Activated naive CD8-positive, alpha-beta T cell treated with anti-CD3 and anti-CD28 coated beads, Interleukin-2, amount 10 ng/mL, durations not matched to agents 7 days and 5 days (primary cell): Measurements from ENCODE around the gene AK5. TPM values are rescaled to one million over a fixed set of nuclear protein-coding genes. Genes with fewer than 3 reads are reported as not detected.

ENCODE experiments used
- ATAC-seq: fragments of 150-1000 bp; cut with Tn5 transposase; one replicate; pipeline ENCODE4 v1.10.0; 2021; ENCODE audit warnings: low read depth, moderate library complexity
- POLR2A ChIA-PET: fragments of 350-600 bp; sonication (Branson Sonifier 250); formaldehyde crosslinking; loops from one replicate; lab custom pipeline; 2021; ENCODE audit warnings: antibody characterized with exemption; lab: Charles Lee
- DNase-seq: peaks from one replicate; pipeline ENCODE4 v3.0.0; 2021
- H3K27ac Mint-ChIP-seq: one replicate; pipeline ENCODE4 v1.8.0; 2022; ENCODE audit warnings: mild to moderate bottlenecking, mixed read lengths
- H3K27me3 Mint-ChIP-seq: one replicate; pipeline ENCODE4 v1.8.0; 2022; ENCODE audit warnings: mild to moderate bottlenecking, moderate library complexity, mixed read lengths
- H3K36me3 Mint-ChIP-seq: one replicate; pipeline ENCODE4 v1.8.0; 2021; ENCODE audit warnings: mild to moderate bottlenecking, mixed read lengths
- H3K4me1 Mint-ChIP-seq: one replicate; pipeline ENCODE4 v1.8.0; 2021; ENCODE audit warnings: mixed read lengths
- H3K4me3 Mint-ChIP-seq: one replicate; pipeline ENCODE4 v1.8.0; 2022; ENCODE audit warnings: mild to moderate bottlenecking, moderate library complexity, mixed read lengths
- H3K9me3 Mint-ChIP-seq: one replicate; pipeline ENCODE4 v1.8.0; 2021; ENCODE audit warnings: mixed read lengths
- total RNA-seq, 2 experiments: library from RNA; stranded (reverse); gene quantifications; one replicate each; pipeline ENCODE4 v1.2.3, GENCODE V29; 2021

AK5 gene
- total RNA-seq, 2 experiments from 2014 or later, result 4.7 to 7.8 TPM

DNA sequence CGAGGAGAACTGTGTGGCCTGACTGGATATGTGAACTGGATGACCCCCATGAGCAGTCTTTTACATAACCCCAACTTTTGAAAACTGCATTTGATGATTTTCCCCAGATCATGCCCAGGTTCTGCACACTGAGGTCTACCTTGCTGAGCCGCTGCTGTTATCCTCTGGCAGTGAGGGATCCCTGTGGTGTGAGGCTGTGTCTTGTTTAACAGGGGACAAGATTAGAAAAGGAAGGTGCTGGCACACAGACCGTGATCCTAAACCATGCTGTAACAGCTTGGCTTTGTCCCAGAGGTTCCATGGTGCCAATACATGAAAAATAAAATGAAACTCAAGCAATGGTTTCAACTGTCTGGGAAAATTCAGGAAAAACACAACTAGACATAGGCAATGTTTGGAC lies 266.5 kb downstream of the AK5 start:
- ATAC-seq, result no peak
- Mint-ChIP-seq H3K27me3 (no peaks in the 10 kb centered on the region), H3K4me1 (no peaks in the 10 kb centered on the region), H3K36me3 (no peaks in the 10 kb centered on the region), H3K4me3 (no peak overlapping the region), H3K27ac (no peak overlapping the region), H3K9me3 (no peaks in the 10 kb centered on the region)
- DNase-seq, result no peak
- POLR2A ChIA-PET, result no interaction called here

DNA sequence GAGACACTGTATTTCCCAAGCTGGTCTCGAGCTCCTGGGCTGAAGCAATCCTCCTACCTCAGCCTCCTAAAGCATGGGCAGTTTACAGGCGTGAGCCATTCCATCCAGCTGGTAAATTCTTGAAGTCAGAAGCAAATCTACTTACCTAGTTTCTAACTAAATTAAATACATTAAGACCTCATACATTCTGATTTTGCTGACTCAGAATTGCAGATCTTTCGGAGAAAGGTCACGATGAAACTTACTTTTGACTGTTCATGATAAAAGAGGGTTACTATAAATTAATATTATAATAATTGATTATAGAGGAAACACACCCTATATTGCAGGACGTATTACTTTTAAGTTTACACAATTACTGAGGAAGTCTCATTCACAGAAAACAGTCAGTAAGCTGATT lies 268.3 kb downstream of the AK5 start:
- Mint-ChIP-seq H3K27ac (no peak overlapping the region), H3K36me3 (no peaks in the 10 kb centered on the region), H3K4me3 (no peak overlapping the region), H3K4me1 (no peaks in the 10 kb centered on the region), H3K9me3 (no peaks in the 10 kb centered on the region), H3K27me3 (no peaks in the 10 kb centered on the region)
- DNase-seq (no peak), ATAC-seq (no peak)
- POLR2A ChIA-PET, result no interaction called here

GRCh38 chr1:77552626-77553025 lies 270.8 kb downstream of the AK5 start:
- H3K27ac Mint-ChIP-seq, result no peak overlapping the region
- no peaks in the 10 kb centered on the region for H3K27me3 Mint-ChIP-seq
- POLR2A ChIA-PET, result no interaction called here
- no peak for DNase-seq
- ATAC-seq, result no peak
- H3K36me3 Mint-ChIP-seq, result peaks cover 5% of the 10 kb centered on the region
- H3K4me1 Mint-ChIP-seq, result no peaks in the 10 kb centered on the region
- no peaks in the 10 kb centered on the region for H3K9me3 Mint-ChIP-seq
- no peak overlapping the region for H3K4me3 Mint-ChIP-seq

DNA sequence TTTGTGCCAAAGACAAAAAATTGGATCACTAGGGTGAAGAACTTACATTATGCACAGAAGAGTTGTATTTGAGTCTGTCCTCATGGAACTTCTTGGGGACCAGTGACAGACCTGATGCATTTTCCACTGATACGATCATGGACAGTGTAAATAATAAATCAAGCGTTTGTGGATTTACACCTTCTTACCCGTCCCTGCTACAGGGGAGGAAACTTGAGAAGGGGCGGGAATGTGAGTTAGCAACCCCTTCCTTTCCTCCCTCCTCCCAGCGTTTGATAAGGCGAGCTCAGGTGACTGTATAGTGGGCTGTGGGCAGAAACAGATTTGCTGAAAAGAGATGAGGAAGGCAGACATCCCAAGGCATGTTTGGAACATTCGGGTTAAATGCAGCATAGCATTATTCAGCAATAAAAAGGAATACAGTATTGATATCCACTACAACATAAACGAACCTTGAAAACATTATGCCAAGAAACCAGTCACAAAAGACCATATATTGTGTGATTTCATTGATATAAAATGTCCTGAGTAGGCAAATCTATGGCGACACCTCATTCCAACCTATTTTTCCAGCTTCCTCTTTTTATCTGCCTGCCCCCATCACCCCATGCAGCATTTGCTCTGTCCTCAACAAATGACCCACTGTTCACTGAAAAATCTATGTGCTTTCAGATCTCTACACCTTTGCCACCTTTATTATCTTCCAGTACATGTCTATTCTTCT lies 271.9 kb downstream of the AK5 start:
- Mint-ChIP-seq H3K4me3 (no peak overlapping the region), H3K27me3 (no peaks in the 10 kb centered on the region), H3K4me1 (no peaks in the 10 kb centered on the region), H3K27ac (no peak overlapping the region), H3K9me3 (no peaks in the 10 kb centered on the region), H3K36me3 (peaks cover 8% of the 10 kb centered on the region)
- DNase-seq, result no peak
- ATAC-seq, result no peak
- POLR2A ChIA-PET, result interaction anchor here (0.6 kb wide), 1 partner anchor 993 kb away, joined by 3 read pairs; no protein-coding TSS in a partner anchor

- DNase-seq (no peak), ATAC-seq (no peak)
- no peak overlapping the region for H3K27ac Mint-ChIP-seq
- H3K4me1 Mint-ChIP-seq, result no peaks in the 10 kb centered on the region
- H3K27me3 Mint-ChIP-seq, result no peaks in the 10 kb centered on the region
- H3K4me3 Mint-ChIP-seq, result no peak overlapping the region
- POLR2A ChIA-PET, result no interaction called here
- peaks cover 15% of the 10 kb centered on the region for H3K36me3 Mint-ChIP-seq
- H3K9me3 Mint-ChIP-seq, result no peaks in the 10 kb centered on the region
These were observed 274.2 kb downstream of the AK5 start for GRCh38 chr1:77556045-77556444.

GRCh38 chr1:77557053-77557452 lies 275.2 kb downstream of the AK5 start:
- no peak for DNase-seq
- H3K27ac Mint-ChIP-seq, result no peak overlapping the region
- no peak overlapping the region for H3K4me3 Mint-ChIP-seq
- no peaks in the 10 kb centered on the region for H3K27me3 Mint-ChIP-seq
- H3K9me3 Mint-ChIP-seq, result no peaks in the 10 kb centered on the region
- peaks cover 22% of the 10 kb centered on the region for H3K36me3 Mint-ChIP-seq
- no peak for ATAC-seq
- POLR2A ChIA-PET, result no interaction called here
- no peaks in the 10 kb centered on the region for H3K4me1 Mint-ChIP-seq

DNA sequence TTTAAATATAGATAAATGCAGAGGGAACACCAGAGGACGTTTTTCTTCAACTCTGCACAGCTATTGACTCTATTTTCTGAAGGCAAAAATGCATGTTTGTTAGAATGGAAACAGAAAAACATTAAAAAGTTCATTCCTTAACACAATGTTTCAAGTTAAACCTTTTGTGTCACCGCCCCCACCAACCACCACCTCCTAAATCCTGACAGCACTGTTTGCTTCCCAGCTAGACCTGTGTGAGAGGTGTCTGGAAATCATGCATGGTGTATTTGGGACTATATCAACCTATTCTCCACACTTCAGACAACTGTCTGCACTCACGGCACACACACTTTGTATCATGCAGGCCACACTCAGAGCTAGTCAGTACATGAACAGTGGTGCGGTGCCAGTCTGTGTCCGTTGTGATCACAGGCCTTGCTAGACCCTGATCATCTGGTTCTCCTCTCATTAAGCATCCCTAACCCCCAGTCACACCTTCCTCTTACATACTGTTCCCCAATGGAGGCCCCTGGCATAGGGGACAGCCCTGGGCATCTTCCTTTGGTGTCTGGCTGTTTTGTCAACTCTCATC lies 276.9 kb downstream of the AK5 start:
- H3K27me3 Mint-ChIP-seq, result no peaks in the 10 kb centered on the region
- H3K4me3 Mint-ChIP-seq, result no peak overlapping the region
- no peak for ATAC-seq
- no peak for DNase-seq
- H3K36me3 Mint-ChIP-seq, result peaks cover 22% of the 10 kb centered on the region
- no peak overlapping the region for H3K27ac Mint-ChIP-seq
- POLR2A ChIA-PET, result no interaction called here
- H3K9me3 Mint-ChIP-seq, result no peaks in the 10 kb centered on the region
- no peaks in the 10 kb centered on the region for H3K4me1 Mint-ChIP-seq

DNA sequence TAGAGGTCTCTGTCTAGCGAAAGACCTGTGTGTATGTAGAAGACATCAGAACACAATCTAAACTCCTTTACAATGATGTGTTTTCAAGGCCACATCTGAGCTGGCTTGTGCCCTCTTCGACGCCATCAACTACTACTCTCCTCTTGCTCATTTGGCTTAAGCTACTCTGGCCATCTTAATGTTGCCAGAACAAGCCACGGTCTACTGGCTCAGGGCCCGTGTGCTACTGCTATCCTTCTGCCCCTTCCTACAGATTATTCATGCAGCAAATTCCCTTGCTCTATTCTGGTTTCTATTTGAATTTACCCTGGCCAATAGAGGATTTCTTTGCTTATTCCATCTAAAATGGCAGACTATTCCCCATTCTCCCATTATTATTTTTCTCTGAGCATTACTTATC lies 278.9 kb downstream of the AK5 start:
- Mint-ChIP-seq H3K9me3 (no peaks in the 10 kb centered on the region), H3K36me3 (peaks cover 29% of the 10 kb centered on the region), H3K27me3 (no peaks in the 10 kb centered on the region), H3K27ac (no peak overlapping the region), H3K4me1 (no peaks in the 10 kb centered on the region), H3K4me3 (no peak overlapping the region)
- ATAC-seq (no peak), DNase-seq (no peak)
- POLR2A ChIA-PET, result interaction anchor here (0.7 kb wide), 1 partner anchor 341 kb away, joined by 6 read pairs; no protein-coding TSS in a partner anchor

DNA sequence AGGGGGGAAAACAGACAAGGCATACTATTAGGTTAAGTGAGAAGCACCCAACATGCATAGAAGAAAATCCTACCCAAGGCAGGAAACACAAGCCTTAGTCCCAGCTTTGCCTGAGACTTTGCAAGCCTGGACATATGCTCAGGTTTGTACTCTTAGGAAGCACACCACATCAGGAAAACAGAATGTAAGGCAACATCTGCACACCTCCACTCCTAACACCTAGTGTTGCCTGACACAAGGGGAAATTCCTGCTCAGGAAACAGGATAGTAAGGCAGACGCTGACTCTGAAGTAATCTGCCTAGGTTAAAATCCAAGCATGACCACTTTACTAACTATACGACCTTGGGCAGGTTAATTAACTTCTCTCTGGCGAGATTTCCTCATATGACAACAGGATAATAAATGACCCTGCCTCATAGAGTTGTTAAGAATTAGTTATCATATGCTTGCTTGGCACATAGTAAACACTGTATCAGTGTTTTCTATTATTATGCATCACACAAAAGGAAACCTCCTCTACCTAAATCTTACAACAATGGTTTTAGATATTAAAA lies 280.9 kb downstream of the AK5 start:
- Mint-ChIP-seq H3K4me1 (no peaks in the 10 kb centered on the region), H3K27me3 (no peaks in the 10 kb centered on the region), H3K36me3 (peaks cover 38% of the 10 kb centered on the region), H3K4me3 (no peak overlapping the region), H3K27ac (no peak overlapping the region), H3K9me3 (no peaks in the 10 kb centered on the region)
- POLR2A ChIA-PET, result no interaction called here
- no peak for ATAC-seq
- no peak for DNase-seq

- Mint-ChIP-seq H3K27ac (no peak overlapping the region), H3K36me3 (peaks cover 44% of the 10 kb centered on the region)
- POLR2A ChIA-PET, result no interaction called here
These were observed 283.5 kb downstream of the AK5 start for GRCh38 chr1:77565321-77565720.

DNA sequence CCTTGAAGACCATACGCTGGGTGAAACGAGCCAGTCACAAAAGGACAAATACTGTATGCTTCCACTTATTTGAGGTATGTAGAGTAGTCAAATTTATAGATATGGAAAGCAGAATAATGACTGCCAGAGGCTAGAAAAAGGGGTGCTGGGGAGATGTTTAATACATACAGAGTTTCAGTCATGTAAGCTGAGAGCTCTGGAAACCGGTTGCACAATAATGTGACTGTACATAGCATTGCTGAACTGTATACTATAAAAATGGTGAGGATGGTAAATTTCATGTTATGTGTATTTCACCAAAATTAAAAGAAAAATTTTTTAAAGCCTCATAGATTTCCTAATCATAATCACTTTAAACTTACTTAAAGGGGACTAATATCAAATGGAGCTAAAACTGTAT lies 289.8 kb downstream of the AK5 start:
- H3K36me3 Mint-ChIP-seq, result peaks cover 34% of the 10 kb centered on the region
- H3K4me1 Mint-ChIP-seq, result no peaks in the 10 kb centered on the region
- no peak overlapping the region for H3K4me3 Mint-ChIP-seq
- no peaks in the 10 kb centered on the region for H3K9me3 Mint-ChIP-seq
- no peaks in the 10 kb centered on the region for H3K27me3 Mint-ChIP-seq
- no peak for DNase-seq
- H3K27ac Mint-ChIP-seq, result no peak overlapping the region
- no peak for ATAC-seq
- POLR2A ChIA-PET, result no interaction called here

More at GRCh38 chr1:77565321-77565720, 283.5 kb downstream of the AK5 start:
- Mint-ChIP-seq H3K9me3 (no peaks in the 10 kb centered on the region), H3K27me3 (no peaks in the 10 kb centered on the region), H3K4me3 (no peak overlapping the region), H3K4me1 (no peaks in the 10 kb centered on the region)
- DNase-seq (no peak), ATAC-seq (no peak)

DNA sequence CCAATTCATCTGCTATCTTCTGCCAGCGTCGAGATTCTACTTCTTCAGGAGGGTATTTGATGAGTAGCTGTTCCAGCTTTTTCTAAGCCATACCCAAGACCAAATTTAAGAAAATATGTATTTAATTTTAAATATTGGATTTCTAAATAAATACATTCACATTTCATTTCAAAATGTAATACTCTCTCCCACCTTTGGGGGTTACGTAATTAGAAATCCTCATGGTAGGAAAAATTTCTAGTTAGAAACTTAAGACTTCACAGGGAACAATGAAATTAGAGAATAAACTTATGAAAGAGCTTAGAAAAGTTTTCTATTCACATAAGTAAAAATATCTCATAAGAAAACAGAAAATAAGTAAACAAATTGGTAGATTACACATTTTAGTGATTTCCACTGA lies 297.7 kb downstream of the AK5 start:
- no peak overlapping the region for H3K4me3 Mint-ChIP-seq
- H3K4me1 Mint-ChIP-seq, result no peaks in the 10 kb centered on the region
- no peak for DNase-seq
- POLR2A ChIA-PET, result no interaction called here
- H3K9me3 Mint-ChIP-seq, result no peaks in the 10 kb centered on the region
- H3K36me3 Mint-ChIP-seq, result peaks cover 14% of the 10 kb centered on the region
- no peaks in the 10 kb centered on the region for H3K27me3 Mint-ChIP-seq
- ATAC-seq, result no peak
- no peak overlapping the region for H3K27ac Mint-ChIP-seq

GRCh38 chr1:77582905-77583304 lies 301.1 kb downstream of the AK5 start:
- DNase-seq (no peak), ATAC-seq (no peak)
- no peaks in the 10 kb centered on the region for H3K27me3 Mint-ChIP-seq
- no peak overlapping the region for H3K27ac Mint-ChIP-seq
- no peaks in the 10 kb centered on the region for H3K4me1 Mint-ChIP-seq
- H3K36me3 Mint-ChIP-seq, result peaks cover 12% of the 10 kb centered on the region
- POLR2A ChIA-PET, result no interaction called here
- no peak overlapping the region for H3K4me3 Mint-ChIP-seq
- H3K9me3 Mint-ChIP-seq, result no peaks in the 10 kb centered on the region

DNA sequence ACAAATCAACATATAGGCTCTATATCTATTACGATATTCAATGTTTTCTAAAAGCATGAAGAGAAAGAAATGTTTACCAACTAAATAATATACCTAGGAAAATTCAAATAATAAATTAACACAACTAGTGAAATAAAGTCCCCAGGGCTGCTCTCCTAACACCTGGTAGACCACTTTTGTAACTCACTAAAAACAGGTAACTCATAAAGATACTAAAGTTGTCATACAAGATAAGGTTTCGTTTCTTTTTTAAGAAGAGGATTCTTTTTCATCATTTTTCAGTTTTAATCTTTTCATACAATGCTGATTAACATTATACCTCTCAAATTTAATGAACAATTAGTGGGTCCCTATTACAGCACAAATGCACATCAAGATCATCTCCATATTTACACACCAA lies 301.7 kb downstream of the AK5 start:
- ATAC-seq (no peak), DNase-seq (no peak)
- H3K36me3 Mint-ChIP-seq, result peaks cover 12% of the 10 kb centered on the region

More for the DNA sequence above, 301.7 kb downstream of the AK5 start:
- Mint-ChIP-seq H3K4me1 (no peaks in the 10 kb centered on the region), H3K27me3 (no peaks in the 10 kb centered on the region), H3K4me3 (no peak overlapping the region), H3K27ac (no peak overlapping the region), H3K9me3 (no peaks in the 10 kb centered on the region)
- POLR2A ChIA-PET, result no interaction called here
